GM19023 (cell line): ENCODE data around the gene DOK1.
A peak's percentile ranks its signal among the peaks of the same experiment; 100 is the strongest.
"Not testable (repeated sequence)": the region's sequence is repeated elsewhere in the genome, so short reads cannot be mapped to it uniquely, and the experiment has no call there.

Experiments used
- ATAC-seq: cut with Tn5 transposase; IDR thresholded peaks from one replicate; pipeline ENCODE4 v1.9.1; 2021; ENCODE audit warnings: mild to moderate bottlenecking, moderate library complexity; ENCODE audit not compliant: unreplicated experiment

The DOK1 gene

DNA sequence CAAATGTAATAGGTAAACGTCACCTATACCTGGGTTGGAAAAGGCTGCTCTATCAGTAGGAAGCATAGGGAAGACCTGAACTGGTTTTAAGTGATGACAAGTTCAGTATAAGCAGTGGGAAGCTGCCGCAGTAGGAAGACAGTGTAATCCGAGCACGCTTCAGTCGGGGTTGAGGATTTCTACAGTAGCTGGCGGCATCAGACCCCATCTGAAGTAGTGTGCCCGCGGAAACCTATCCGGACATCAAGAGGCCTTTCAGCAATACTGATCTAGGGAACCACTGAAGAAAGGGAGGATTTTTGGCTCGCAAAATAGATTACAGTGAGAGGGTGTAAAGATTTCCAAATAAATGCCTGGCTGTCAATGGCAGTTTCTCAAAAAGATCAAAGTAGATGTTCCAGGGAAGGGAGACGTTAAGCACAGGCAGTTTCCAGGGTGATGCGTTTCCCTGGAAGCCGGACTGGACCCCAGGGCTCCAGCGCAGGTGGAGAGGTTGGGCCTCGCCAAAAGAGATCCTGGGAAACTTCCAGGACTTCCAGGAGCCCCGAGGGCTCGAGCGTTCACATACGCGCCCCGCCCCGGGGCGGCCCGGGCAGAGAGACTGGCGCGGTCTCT is 6.1 kb upstream of the DOK1 start:
- no peak for ATAC-seq

DNA sequence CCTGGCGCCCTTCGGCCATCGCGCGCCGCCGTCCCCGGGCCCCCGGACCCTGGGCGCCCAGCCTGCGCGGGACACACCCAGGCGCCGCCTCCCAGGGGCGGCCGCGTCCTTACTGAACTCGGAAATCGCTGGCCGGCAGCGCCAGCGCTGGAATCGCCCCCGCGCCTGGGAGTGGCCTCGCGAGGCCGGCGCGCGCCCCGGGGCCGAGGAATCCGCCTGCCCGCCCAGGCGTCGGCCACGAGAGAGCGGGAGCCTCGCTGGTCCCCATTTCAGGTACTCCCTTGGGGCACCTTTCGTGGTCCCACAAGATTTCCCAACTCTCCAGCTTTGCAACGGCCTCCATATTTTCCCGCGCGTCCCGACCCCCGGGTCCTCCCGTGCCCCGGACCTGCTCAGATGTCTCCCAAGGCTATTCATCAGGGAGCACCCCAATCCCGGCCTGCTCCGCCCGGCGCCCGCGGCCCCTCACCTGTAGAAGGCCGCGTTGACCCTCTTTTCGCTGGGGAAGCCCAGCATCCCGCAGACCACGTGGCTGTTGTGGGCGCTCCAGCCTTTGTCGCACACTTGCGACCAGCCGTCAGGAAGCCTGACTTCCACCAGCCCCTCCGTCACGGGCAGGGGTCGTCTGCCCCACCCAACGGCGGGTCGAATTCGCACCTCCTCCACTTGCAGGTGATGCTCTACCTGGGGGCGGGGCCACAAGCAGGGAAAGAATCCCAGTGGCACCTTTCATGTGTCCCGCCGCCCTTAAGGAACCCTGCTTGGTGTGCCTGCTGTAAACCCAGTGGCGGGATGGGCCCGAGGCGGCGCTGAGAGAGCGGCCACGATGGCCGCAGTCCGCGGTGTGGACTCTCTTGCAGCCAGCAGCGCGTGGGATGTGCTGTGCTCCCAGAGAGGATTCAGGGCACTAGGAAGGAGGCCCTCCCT is 5.4 kb upstream of the DOK1 start:
- peak; percentile 38 for ATAC-seq

DNA sequence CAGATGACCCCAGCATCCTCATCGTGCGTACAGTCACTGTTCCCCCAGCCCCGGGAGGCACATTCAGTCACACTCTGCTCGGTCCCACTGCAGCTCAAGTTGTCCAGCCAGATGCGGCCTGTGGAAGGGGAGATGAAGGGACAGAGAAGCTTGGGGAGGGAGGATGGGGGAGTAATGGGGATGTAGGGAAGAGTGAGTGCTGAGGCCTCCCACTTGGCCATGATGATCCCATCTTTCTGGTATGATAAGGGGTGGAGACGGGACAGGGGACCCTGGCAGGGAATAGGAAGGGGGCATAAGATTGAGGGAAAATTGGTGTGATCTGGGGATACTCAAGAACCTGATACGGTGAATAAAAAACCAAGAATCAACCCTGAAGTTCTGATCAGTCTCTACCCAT is 4.3 kb upstream of the DOK1 start:
- no peak for ATAC-seq

DNA sequence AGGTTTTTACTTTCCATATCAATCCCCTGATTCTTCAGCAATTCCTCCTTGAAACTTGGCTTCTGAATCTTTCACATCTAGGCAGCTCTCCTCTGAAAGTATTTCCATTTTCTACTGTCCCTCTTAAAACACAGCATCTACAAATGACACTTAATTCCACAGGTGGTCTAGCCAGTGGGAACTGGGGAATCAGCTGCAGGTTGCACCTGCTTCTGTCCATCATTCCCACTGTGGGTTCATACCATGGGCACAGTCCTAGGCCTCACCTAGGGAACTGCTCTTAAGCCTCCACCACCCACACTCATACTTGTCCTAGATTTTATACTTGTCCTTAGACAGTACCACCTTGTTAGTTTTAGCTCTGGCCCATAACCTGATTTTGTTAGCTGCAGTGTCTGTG is 3.0 kb upstream of the DOK1 start:
- ATAC-seq: no peak

DNA sequence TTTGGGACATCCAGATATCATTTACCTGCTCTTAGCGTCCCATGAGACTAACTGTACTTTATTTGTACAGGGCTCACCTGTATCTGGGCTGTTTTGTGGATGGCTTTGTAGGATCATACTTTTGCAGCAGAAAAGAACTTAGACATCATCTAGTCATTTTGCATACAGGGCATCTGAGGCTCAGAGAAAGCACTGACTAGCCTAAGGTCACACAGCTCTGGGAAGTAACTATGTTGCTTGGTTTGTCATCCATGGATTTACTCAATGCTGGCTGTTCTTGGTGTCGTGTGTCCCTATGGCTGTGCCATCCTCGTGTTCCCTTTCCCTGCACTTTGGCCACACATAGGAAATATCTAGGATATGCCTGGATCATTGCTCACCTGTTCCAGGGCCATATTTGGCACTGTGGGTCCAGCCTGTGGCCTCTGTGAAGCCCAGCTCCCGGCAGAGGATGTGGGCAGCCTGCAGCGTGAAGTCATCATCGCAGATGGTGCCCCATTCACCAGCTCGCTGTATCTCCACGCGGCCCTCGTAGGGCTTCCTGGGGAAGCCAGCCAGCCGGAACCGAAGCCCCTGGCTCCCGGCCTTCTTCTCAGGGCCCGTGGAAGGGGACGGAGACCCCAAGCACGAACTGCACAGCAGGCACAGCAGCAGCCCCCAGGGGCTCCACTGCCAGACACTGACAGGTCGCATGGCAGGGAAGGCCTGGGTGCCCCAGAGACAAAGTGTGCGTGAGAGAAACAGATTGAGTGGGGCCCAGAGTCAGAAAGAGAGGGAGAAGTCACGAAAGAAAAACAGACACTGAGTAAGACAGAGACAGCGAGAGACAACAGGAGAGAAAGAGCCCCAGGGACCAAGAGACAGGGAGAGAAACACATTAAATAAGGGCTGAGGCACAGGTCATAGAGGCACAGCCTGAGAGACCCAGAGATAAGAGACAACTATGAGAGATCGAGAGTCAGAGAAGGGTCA is 2.3 kb upstream of the DOK1 start:
- no peak for ATAC-seq

DNA sequence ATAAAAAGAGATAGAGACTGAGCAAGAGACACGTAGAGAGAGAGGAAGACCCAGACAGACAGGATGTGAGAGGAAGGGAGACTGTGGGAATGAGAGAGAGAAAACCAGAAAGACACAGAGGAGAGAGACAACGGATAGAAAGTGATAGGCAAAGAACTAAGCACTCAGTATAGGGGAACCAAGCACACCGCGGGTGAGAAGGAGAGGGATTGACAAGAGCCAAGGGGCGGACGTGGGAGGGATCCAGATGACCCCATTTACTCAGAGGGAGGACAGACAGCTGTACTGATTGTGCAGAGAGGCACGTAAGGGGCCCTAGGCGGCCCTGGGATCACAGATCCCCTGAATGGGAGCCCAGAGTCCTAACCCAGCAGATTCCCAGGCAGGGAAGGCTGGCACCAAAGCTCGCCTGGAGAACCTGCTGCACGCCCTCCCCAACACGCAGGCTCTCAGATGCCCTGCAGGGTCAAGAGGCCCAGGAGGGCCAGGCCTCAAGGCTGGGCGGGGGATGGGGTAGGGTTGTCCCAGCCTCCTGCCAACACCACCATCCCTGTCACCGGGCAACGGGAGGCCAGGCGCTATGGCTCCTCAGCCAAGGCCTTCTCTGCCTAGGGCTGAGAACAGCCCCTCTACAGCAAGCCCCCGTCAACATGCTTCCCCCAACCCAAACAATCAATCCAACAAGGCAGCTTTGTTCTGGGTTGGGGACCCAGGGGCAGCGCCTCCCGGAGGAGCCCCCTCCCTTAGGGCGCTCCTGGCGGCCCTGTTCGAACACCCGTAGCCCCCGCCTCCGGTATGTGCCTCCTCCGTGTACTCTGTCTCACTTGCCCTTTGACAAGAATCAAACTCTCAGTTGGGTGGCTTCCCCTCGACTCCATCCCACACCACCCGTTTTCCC is 1.4 kb upstream of the DOK1 start:
- ATAC-seq: no peak

DNA sequence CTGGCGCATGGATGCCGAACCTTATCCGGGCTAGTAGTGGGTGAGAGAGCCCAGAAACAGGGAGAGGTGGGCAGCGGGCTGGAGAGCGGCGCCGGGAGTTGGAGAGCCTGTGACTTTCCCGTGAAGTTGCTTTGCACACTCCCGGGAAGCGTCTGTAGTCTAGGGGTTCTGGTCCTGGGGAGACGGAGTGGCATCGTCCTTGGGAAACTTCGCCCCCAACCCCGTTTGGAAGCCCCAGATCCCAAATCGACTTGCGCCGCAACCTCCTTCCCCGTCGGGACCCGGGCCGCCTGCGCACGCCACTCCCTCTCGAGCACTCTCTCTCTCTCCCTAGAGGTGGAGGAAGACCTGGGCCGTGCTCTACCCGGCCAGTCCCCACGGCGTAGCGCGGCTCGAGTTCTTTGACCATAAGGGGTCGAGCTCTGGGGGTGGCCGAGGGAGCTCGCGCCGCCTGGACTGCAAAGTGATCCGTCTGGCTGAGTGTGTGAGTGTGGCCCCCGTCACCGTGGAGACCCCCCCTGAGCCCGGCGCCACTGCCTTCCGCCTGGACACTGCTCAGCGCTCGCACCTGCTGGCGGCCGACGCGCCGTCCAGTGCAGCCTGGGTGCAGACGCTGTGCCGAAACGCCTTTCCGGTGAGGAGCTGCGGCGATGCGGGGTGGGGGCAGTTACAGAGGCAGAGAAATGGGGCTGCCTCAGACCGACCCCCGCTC is 456 bp downstream of the DOK1 start:
- peak; percentile 55 for ATAC-seq

DNA sequence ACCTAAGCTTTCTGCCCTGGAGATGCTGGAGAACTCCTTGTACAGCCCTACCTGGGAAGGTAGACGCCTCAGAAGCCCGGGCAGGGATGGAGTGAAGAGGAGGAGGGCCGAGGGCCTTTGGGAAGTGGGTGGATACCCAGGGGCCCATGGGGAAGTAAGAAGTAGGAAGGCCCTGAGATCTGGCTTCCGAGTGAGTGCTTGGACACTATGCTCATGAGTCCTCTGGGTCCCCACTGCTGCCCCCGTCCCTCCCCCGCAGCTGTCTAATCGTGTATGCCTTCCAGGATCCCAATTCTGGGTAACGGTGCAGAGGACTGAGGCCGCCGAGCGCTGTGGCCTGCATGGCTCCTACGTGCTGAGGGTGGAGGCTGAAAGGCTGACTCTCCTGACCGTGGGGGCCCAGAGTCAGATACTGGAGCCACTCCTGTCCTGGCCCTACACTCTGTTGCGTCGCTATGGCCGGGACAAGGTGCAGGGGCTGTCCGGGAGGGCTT is 1.1 kb downstream of the DOK1 start:
- ATAC-seq: no peak

DNA sequence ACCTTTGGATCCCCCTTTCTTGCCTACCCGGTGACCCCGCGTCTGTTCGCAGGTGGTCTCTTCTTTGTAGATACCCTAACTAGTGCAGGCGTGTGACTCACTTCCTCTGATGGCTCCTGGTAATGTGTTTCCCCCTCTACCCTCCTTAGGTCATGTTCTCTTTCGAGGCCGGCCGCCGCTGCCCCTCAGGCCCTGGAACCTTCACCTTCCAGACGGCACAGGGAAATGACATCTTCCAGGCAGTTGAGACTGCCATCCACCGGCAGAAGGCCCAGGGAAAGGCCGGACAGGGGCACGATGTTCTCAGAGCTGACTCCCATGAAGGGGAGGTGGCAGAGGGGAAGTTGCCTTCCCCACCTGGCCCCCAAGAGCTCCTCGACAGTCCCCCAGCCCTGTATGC is 1.6 kb downstream of the DOK1 start:
- ATAC-seq: no peak

DNA sequence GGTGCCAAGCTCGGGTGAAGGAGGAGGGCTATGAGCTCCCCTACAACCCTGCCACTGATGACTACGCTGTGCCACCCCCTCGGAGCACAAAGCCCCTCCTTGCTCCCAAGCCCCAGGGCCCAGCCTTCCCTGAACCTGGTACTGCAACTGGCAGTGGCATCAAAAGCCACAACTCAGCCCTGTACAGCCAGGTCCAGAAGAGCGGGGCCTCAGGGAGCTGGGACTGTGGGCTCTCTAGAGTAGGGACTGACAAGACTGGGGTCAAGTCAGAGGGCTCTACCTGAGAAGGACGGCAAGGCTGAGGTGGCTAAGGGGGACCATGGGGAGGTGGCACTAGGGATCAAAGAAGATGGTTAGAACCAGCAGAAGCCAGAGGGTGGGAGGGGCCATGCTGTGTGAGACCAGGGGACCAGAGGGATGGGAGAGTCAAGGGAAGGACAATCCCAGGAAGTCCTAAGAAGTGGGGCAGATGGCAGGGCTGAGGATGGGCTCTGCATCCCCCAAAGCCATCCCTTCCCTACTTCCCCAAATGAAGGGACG is 2.4 kb downstream of the DOK1 start:
- no peak for ATAC-seq

DNA sequence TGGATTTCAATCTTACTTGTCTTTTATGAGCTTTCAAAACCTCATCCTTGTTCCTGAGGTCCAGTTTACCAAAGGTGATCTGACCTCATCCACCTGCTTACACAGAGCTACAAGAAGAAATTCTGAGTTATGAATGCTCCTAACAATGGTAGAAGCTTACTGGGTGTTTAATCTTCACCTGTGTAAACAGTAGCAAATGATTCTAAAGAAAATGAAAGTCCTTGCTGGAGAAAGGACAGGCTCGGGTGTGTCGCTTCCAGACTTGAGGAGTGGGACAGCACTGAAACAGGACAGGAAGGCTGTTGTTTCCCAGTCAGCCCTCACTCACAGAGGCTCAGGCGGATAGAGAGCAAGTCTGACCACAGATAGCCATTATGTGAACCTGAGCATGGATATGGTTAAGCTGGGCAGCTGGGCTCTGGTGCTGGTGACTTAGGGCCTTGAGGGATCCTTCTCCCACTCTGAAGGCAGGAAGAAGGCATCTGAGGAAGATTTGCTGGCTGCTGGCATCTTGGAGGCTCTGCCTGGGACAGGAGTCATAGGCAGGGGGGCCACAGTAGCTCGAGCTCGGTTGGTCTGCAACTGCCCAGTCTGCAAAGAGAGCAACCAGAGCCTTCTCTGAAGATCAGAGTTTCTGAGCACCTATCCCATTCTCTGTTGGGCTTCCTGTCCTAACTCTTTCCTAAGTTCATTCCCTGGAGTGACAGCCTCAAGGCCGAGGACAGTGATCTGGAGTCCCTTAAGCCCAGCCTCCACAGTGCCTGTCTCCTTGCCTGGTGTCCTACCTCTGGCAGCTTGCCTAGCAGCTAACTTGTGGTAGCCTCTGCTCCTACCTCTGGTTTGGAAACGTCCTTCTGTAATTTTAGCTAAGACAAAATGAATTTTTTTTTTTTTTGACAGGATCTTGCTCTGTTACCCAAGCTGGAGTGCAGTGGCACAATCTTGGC is 4.0 kb downstream of the DOK1 start:
- ATAC-seq: no peak

DNA sequence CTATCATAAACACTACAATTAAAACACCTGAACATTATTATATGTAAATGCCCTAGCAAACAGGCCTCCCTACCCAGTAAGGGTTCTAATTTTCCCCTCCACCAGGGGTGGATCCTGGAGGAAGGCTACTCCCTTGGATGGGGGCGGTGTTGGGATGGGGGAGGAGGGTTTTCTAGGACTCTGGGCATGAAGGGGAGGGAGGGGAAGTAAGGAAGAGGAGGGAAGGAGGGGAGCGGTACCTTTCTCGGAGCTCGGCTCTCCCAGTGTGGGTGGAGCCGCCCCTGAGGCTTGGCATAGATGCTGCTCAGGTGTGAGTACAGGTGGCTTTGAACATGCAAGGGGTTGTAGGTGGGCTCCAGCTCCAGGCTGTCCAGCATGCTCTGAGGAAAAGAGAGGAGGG is 5.4 kb downstream of the DOK1 start:
- ATAC-seq: no peak

DNA sequence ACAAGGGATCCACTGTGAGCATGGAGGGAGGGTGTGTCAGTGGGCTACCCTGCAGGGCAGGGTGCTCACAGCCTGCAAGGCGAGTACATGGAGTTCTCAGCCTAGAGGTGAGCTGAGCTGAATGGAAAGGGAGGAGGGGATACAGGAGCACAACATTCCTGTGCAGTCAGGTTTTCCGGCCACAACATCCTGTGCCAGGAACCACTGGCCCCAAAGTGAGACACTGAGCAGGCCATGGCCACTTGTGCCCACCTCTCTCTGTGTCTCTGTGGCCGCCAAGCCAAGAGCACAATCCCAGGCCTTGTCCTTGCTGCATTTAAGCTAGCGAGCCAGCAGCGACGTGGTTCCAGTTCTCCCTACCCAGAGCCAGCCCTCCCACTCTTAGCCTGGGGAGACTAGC is 6.1 kb downstream of the DOK1 start:
- ATAC-seq: no peak

DNA sequence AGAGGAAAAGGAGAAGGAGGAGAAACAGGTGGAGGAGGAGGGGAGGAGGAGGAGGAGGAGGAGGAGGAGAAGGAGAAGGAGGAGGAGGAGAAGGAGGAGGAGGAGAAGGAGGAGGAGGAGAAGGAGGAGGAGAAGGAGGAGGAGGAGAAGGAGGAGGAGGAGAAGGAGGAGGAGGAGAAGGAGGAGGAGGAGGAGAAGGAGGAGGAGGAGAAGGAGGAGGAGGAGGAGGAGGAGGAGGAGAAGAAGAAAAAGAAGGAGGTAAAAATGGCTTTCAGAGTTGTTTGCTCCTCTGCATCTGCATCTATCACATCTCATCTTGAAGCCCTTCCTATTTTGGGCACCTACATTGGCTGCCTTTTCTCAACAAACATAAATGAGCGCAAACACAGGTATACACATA is 6.5 kb downstream of the DOK1 start:
- not testable (repeated sequence) for ATAC-seq

DNA sequence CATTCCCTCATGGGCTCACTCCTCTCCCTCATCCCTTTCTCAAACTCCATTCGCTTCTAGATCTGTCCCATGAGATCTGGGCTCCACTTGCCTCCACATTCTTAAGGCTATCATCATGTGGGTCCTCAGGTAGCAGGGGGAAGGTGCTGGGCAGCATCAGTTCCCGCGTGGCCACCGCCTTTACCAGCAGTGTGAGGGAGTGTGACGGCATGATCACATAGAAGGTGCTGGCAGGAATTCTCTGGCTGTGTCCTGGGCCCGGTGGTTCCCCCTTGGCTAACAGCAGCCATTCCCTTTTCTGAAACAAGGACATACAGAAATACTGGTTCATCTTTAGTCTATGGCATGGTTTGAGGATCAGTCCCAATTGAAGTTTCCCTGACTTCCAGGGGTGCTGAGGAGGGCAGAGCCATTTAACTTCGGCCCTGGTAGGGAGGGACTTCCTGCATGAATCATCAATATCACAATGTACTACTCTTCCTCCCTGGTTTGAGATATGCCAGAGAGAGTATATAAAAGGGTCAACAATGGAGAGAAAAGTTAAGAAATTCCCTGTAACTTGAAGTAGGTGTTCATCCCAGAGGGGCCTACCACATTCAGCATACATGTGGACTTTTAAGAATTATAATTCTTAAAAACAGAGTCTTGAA is 7.7 kb downstream of the DOK1 start:
- no peak for ATAC-seq

DNA sequence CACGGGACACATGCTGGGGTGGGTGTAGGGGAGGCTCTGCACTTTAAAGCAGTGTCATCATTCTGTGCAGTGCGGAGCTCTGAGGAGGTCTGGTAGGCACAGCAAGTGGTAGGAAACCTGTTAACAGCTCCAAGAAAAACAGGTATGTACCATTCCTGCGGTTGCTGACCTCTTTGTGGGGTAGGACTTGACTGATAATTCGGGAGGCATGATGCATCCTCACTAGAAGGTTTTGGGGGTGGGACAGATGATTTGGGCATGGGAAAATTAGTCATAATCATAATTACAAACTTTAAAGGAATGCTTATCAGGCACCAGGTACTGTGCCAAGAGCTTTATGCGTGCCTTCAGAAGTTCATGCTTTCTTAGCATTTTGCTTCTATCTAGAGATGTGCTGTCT is 9.7 kb downstream of the DOK1 start:
- ATAC-seq: no peak

DNA sequence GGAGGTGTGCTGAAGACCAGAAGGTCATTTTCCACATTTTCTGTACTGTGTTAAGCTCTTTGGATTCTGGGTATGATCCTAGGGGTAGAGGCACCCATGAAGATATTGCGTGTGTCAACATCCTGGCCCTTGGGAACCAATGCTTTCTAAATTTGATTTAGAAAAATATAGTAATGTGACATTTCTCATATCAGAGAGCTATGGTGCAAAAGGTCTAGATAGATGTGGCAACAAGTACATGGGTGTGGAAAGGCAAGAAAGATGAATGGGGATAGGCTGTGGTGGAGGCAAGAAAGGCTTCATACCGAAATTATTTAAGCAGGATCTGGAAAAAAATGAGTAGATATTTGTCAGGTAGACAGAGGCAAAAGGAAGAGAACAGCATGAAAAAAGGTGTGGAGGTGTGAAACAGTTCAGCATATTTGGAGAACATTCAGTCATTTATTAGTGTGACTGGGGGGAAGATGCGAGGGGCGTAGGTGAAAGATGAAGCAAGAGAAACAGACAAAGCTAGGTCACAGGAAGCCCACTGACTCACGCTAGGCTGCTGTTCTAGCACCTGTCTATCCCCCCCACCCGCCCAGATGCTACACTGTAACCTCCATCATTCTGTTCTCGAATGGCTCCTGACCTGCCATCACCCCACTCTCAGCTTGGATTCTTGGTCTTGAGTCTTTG is 11.7 kb downstream of the DOK1 start:
- no peak for ATAC-seq
